GM19238 (cell line): Measurements from ENCODE around the gene PDLIM1.
"Not testable (repeated sequence)": the region's sequence is repeated elsewhere in the genome, so short reads cannot be mapped to it uniquely, and the experiment has no call there.

Experiments used
- DNase-seq: peaks from one replicate; pipeline ENCODE4 v3.0.0; 2011; ENCODE audit warnings: low spot score; ENCODE audit not compliant: insufficient read length

The PDLIM1 gene

DNA sequence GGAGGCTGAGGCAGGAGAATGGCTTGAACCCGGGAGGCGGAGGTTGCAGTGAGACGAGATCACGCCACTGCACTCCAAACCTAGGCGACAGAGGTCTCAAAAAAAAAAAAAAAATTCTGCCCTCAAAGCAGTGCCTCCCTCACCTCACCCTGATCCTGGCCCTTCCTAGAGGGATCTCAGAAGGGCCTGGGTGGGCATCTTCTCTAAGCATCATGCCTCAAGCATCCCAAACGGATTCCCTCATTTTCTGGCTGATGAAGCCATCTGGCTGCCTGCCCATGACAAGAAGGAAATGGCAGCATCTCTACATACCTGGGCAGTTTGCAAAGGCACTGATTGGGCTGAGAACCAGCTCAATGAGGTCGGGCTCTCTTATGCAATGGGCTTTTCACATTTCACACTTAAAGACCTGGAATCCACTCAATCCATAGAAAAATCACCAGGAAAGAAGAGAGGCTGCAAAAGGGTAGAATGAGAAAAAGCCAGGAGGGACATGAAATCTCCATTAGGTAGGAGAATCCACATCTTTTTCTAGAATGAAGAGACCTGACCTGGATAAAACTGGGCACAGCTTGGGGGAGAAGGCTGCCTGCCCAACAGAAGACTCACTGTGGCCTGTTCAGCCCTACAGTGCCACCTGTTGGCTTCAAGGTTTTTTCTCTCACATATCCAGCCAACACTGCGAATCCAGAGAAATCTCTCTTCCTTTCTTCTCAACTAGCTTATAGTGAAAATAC is 48.1 kb downstream of the PDLIM1 start:
- DNase-seq, result no peak

- DNase-seq, result no peak
These were observed 49.3 kb downstream of the PDLIM1 start for GRCh38 chr10:95241533-95241932.

- no peak for DNase-seq
These were observed 50.0 kb downstream of the PDLIM1 start for GRCh38 chr10:95240811-95241210.

DNA sequence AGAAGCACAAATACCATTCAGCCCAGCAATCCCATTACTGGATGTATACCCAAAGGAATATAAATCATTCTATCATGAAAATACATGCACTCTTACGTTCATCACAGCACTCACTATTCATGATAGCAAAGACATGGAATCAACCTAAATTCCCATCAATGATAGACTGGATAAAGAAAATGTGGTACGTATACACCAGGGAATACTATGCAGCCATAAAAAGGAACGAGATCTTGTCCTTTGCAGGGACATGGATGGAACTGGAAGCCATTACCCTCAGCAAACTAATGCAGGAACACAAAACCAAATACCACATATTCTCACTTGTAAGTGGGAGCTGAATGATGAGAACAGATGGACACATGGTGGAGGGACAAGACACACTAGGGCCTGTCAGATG is 50.7 kb downstream of the PDLIM1 start:
- DNase-seq, result not testable (repeated sequence)

GRCh38 chr10:95237376-95238170 is 53.2 kb downstream of the PDLIM1 start:
- no peak for DNase-seq

DNA sequence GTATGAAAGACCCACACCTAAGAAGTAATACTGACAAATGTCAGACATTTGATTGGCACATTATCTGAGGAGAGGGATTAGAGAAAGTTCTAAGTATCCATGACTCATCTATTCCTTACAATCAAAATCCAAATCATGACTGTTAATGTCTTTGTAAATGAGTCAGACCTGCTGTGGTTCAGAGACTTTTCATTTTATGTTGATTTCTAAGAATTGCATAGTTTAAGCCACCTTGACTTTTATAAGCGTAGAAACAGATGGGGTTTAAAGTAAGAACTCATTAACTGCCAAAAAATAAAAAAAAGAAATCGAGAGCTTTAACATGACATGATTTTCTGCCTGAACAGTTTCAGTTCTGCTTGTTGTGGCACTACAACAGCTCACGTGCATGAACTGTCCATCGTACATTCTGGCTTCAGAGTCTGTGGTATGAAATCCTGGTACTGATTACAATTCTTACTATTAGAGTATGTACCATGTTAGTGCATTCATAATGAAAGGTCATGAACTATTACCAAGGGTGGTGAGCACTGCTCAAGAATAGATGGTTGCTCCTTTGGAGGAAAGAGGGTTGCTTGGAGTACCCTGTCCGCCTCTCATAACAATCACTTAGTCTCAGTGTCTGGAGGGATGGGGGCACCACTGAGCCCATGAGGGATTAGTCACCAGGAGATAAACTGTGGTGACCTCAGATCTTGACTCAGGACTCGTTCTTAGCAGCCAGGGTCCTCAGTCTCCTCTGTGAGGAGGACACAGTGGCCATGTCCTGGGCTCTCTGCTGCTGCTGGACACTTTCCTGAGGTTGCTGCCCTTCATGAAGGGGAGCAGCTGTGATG is 54.5 kb downstream of the PDLIM1 start:
- peak; percentile 28 for DNase-seq

- DNase-seq, result no peak
These were observed 55.1 kb downstream of the PDLIM1 start for GRCh38 chr10:95235676-95236067.

DNA sequence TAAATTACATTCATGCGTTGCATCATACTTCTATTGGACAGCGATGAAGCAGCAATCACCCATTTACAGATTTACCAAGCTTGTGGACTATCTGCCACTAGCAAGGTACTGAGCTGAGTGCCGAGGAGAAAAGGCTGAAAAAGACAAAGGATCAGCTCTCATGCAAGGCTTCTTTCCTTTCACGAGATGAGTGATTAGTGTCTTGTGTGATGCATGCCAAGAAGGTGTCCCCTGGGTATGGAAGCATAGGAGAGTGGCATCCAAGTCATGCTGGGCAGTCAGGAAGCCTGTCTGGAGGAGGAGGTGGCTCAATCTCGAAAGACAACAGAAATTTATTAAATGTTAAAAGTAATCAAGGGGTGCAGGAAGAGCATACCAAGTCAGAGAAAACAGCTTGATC is 55.9 kb downstream of the PDLIM1 start:
- no peak for DNase-seq

DNA sequence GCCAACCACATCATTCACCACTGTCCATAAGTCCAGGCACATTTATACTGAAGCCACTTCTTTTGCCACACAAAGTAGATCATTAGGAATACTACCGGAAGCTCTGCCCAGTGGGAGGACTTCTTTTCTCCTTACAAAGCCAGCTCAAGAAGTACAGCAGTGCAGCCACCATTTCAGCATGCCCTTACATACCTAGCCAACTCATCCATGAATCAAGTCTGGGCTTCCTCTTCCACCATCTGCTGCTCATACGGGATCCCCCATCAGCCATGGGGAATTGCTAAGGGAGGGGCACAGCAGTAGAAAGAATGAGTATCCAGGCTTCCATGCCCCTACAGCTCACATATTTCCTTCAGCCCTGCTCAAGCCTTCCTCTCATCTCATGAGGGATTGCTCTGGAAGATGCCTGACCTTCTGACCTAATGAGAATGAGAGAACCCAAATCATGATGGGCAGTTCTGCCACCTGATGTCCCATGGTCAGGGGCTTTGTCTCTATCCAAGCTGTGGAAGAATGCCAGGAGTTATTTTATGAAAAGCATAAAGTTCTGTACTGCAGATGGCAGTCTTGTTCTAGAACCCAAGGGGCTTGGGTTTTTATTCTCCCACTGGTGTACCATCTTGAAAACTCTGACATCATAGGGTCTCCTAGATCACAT is 57.3 kb downstream of the PDLIM1 start:
- DNase-seq, result no peak

DNA sequence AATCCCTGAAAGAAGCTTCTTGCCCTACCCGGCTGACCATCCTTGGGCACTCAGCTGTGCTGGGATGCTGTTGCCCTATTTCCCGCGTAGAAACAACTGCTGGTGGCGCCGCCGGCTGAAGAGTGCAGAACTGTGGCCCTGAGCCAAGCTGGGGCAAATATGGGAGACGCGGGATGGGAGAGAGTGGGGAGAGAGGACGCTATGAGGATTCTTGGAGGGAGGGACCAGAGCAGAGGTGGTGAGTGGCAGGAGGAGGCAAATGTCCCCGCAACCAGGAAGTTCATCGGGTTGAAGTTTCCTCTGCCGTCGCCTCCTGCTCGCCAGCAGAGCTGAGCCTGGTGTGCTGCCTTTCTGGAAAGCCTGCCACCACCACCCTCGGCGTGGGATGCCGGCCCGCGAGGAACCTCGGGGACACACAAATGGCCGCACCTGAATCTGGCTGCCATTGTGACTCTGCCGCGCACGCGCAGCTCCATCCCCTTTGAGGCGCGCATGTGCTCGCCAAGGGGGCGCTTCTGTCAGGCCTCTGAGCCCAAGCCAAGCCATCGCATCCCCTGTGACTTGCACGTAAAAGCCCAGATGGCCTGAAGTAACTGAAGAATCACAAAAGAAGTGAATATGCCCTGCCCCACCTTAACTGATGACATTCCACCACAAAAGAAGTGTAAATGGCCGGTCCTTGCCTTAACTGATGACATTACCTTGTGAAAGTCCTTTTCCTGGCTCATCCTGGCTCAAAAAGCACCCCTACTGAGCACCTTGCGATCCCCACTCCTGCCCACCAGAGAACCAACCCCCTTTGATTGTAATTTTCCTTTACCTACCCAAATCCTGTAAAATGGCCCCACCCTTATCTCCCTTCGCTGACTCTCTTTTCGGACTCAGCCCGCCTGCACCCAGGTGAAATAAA is 59.9 kb downstream of the PDLIM1 start:
- not testable (repeated sequence) for DNase-seq

DNA sequence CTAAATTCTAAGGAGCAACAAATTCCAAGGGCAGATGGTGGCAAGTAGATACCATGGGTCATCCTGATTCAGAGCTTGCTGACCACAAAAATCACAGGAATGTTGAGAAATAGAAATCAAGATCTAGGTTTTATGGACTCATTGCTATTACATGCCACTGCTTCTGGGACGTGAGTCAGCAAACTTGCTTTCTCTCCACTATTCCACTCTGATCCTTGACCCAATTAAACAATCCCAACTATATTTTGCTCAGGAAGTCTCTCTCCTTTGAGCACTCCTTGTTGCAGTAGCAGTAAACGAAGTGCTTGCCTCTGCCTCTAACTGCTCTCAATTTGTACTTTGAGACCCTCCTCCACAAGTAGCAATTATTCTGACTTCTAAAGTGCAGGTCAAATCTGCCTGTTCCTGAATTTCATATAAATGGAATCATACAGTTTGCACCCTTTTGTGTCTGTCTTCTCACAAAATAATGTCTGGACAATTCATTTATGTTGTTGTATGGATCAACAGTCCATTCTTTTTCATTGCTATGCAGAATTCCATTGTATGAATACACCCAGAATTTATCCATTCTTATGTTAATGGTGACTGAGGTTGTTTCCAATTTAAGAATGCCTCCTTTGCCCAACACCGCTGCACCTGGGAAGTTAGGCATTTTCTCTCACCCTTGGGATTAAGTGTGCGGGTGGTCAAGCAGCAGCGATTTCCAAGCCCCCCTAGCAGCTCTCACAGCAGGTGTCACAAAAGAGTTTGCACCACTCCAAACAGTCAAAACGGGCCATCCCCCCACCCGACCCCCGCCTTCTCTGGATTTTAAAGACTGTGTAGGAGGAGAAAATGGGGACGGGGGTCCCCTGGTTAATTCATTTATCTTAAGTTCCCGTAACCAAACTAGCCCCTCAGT is 60.8 kb downstream of the PDLIM1 start:
- DNase-seq, result no peak

DNA sequence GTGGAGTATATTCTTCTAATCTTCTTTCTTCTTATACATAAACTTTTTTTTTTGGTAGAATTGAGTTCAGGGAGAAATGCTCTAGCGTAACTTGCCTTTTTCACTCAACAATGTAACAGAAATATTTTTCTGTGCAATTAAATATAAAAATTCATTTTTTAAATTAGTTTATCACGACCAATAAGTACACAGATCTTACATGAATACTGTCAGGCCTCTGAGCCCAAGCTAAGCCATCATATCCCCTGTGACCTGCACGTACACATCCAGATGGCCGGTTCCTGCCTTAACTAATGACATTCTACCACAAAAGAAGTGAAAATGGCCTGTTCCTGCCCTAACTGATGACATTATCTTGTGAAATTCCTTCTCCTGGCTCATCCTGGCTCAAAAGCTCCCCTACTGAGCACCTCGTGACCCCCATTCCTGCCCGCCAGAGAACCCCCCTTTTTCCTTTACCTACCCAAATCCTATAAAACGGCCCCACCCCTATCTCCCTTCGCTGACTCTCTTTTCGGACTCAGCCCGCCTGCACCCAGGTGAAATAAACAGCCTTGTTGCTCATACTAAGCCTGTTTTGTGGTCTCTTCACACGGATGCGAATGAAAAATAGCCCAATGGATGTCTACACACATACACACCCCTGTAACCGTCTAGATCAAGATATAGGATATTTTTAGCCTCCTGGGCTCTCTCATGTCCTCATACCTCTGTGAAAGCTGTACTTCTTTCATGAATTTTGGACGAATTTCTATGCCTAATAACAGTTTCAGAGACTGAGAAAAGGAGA is 61.7 kb downstream of the PDLIM1 start:
- DNase-seq, result not testable (repeated sequence)

- no peak for DNase-seq
These were observed 65.7 kb downstream of the PDLIM1 start for GRCh38 chr10:95225136-95225535.

- no peak for DNase-seq
These were observed 69.7 kb downstream of the PDLIM1 start for GRCh38 chr10:95221124-95221523.

- DNase-seq, result no peak
These were observed 70.3 kb downstream of the PDLIM1 start for GRCh38 chr10:95220539-95220938.

GRCh38 chr10:95217476-95217875 is 73.3 kb downstream of the PDLIM1 start:
- DNase-seq, result no peak

- no peak for DNase-seq
These were observed 76.0 kb downstream of the PDLIM1 start for GRCh38 chr10:95214793-95215192.

GRCh38 chr10:95214369-95214768 is 76.4 kb downstream of the PDLIM1 start:
- DNase-seq, result no peak
